Prostate gland (tissue), 2 donors: Measurements from ENCODE around the gene CD9. TPM values are rescaled to one million over a fixed set of nuclear protein-coding genes. Genes with fewer than 3 reads are reported as not detected.
"Not testable (repeated sequence)": the region's sequence is repeated elsewhere in the genome, so short reads cannot be mapped to it uniquely, and the experiment has no call there.

Source experiments
- DNase-seq: peaks from one replicate; pipeline ENCODE4 v3.0.0-alpha.2; 2019; ENCODE audit warnings: low spot score
- H3K27ac ChIP-seq, 2 donors: fragments of 200-600 bp; sonication (generic); 2 replicates each; pipeline ENCODE4 v1.5.1; 2017 to 2019
- H3K27me3 ChIP-seq: fragments of 200-600 bp; sonication (generic); replicated peaks from 2 replicates; pipeline ENCODE4 v1.5.1; 2019; ENCODE audit not compliant: insufficient read depth
- H3K36me3 ChIP-seq, 2 donors: fragments of 200-600 bp; sonication (generic); 1 replicate in 1 of 2; 2 replicates in 1 of 2; pipeline versions ENCODE4 v1.5.1 to v1.8.1; 2017 to 2019
- H3K4me1 ChIP-seq: fragments of 200-600 bp; sonication (generic); replicated peaks from 2 replicates; pipeline ENCODE4 v1.5.1; 2019
- H3K4me3 ChIP-seq, 2 donors: fragments of 200-600 bp; sonication (generic); 2 replicates each; pipeline ENCODE4 v1.5.1; 2017 to 2019
- H3K9me3 ChIP-seq: fragments of 200-600 bp; sonication (generic); 2 replicates; pipeline ENCODE4 v1.5.1; 2017
- POLR2A ChIP-seq: fragments of 450-650 bp; IDR thresholded peaks from one replicate; pipeline ENCODE4 v1.6.1; 2016; ENCODE audit warnings: antibody characterized with exemption, mild to moderate bottlenecking
- POLR2AphosphoS5 ChIP-seq: sonication (generic); formaldehyde crosslinking; IDR thresholded peaks from one replicate; pipeline ENCODE4 v1.6.1; 2017; ENCODE audit warnings: antibody characterized with exemption
- WGBS: methylation state at CpG from one replicate; pipeline ENCODE4 v1.1.5; 2018; 5-methylcytosine and 5-hydroxymethylcytosine counted together
- intact Hi-C: fragments of 100-400 bp; cut with DNase I; formaldehyde crosslinking; loops from one replicate; pipeline ENCODE4 v1.14.2; 2022
- total RNA-seq, 2 donors: library from RNA; depleted of rRNA; stranded (reverse); fragments of >200 nt; gene quantifications; one replicate each; pipeline ENCODE4 v1.1.0, GENCODE V29; 2016
- TF ChIP-seq, protein P1 (sequence below), 4 experiments: fragments of 200-600 bp in 2 of 4; fragments of 450-650 bp in 2 of 4; sonication (generic) in 2 of 4; IDR thresholded peaks; 1 replicate in 3 of 4; 2 replicates in 1 of 4; pipeline ENCODE4 v1.5.1; 2016 to 2019; ENCODE audit warnings: antibody characterized with exemption in 4 of 4, mild to moderate bottlenecking in 2 of 4, moderate library complexity in 2 of 4

Gene CD9
- total RNA-seq, 2 donors from 2014 or later: 198 to 845 TPM

DNA sequence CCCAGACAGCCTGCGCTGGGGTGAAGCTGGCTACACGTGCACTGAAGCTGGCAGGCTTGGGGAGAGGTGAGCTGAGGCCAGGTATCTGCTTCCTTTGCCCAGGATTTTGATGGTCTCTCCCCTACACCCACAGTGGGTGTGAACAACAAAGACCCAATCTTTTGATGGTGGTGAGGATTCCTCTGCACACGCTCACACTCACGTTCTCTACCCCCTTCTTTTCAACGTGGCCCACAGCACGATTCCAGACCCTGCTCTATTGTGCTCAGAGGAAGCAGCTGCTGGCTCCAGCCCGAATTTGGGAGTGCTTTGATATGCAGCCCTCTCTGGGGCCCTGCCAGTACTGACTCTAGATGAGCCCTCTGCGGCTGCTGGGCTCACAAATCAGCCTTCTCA is 4.9 kb downstream of the CD9 start:
- peaks cover 50% of the 10 kb centered on the region for H3K4me1 ChIP-seq
- intact Hi-C loops: no loop called here

DNA sequence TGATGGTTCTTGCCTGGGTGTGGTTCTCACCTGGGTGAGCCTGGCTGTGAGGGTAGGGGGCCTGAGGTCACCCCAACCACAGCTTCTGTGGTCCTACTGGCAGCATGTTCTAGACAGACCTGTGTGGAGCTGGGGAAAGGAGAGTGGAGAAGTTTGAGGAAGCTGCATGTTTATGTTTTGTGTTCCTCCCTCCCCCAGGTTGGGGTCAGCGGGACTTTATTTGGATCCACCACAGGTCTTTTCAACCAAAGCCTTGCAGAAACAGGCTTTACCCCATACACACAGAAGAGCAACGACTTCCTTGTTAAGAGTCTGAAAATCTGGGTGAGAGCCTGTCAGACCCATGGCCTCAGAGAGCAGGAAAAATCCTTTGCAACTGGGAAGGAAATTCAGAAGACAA is 5.6 kb downstream of the CD9 start:
- Histone ChIP-seq H3K9me3 (no peaks in the 10 kb centered on the region), H3K4me1 (peaks cover 50% of the 10 kb centered on the region), H3K4me3 (no peak overlapping the region), H3K36me3 (no peaks in the 10 kb centered on the region), H3K27ac (peak overlapping the region; percentile 98), H3K27me3 (no peaks in the 10 kb centered on the region)
- intact Hi-C loops: no loop called here
- whole genome bisulfite sequencing: 24% methylated on average over 2 of the region's 2 CpGs
- no peak for DNase-seq
- TF ChIP-seq, protein P1, sequence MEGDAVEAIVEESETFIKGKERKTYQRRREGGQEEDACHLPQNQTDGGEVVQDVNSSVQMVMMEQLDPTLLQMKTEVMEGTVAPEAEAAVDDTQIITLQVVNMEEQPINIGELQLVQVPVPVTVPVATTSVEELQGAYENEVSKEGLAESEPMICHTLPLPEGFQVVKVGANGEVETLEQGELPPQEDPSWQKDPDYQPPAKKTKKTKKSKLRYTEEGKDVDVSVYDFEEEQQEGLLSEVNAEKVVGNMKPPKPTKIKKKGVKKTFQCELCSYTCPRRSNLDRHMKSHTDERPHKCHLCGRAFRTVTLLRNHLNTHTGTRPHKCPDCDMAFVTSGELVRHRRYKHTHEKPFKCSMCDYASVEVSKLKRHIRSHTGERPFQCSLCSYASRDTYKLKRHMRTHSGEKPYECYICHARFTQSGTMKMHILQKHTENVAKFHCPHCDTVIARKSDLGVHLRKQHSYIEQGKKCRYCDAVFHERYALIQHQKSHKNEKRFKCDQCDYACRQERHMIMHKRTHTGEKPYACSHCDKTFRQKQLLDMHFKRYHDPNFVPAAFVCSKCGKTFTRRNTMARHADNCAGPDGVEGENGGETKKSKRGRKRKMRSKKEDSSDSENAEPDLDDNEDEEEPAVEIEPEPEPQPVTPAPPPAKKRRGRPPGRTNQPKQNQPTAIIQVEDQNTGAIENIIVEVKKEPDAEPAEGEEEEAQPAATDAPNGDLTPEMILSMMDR (IDR thresholded peaks at IDR 0.05): no peak
- no peak for TF ChIP-seq POLR2AphosphoS5
- no peak for TF ChIP-seq POLR2A

More for the DNA sequence above, 4.9 kb downstream of the CD9 start:
- H3K4me3 ChIP-seq: peak overlapping the region in 1 of 2 donors; percentile 99
- 9% methylated on average over 8 of the region's 8 CpGs for WGBS
- no peaks in the 10 kb centered on the region for H3K9me3 ChIP-seq
- TF ChIP-seq, protein P1 (IDR thresholded peaks at IDR 0.05): no peak
- TF ChIP-seq POLR2A: no peak
- peak; percentile 24 for TF ChIP-seq POLR2AphosphoS5
- peak overlapping the region; percentile 98 for H3K27ac ChIP-seq
- DNase-seq: peak; percentile 64
- H3K27me3 ChIP-seq: no peaks in the 10 kb centered on the region
- H3K36me3 ChIP-seq: no peaks in the 10 kb centered on the region

DNA sequence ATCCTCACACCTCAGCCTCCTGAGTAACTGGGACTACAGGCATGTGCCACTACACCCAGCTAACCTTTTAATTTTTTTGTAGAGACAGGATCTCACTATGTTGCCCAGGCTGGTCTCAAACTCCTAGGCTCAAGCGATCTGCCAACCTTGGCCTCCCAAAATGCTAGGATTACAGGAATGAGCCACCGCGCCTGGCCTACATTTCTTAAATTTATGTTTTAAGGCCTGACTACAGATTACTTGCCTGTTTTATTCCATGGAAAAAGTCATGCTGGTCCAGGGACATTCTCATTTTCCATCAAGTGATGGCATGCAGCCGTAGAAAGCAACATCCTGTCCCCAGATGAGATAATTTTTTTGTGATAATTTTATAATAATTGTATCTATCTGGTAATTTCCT is 6.1 kb downstream of the CD9 start:
- peak overlapping the region; percentile 98 for H3K27ac ChIP-seq
- H3K27me3 ChIP-seq: no peaks in the 10 kb centered on the region
- peaks cover 50% of the 10 kb centered on the region for H3K4me1 ChIP-seq
- intact Hi-C loops: no loop called here
- no peaks in the 10 kb centered on the region for H3K36me3 ChIP-seq
- WGBS: 66% methylated on average over 4 of the region's 4 CpGs
- DNase-seq: no peak
- H3K4me3 ChIP-seq: no peak overlapping the region
- TF ChIP-seq POLR2AphosphoS5: no peak
- TF ChIP-seq, protein P1 (IDR thresholded peaks at IDR 0.05): no peak
- no peaks in the 10 kb centered on the region for H3K9me3 ChIP-seq

DNA sequence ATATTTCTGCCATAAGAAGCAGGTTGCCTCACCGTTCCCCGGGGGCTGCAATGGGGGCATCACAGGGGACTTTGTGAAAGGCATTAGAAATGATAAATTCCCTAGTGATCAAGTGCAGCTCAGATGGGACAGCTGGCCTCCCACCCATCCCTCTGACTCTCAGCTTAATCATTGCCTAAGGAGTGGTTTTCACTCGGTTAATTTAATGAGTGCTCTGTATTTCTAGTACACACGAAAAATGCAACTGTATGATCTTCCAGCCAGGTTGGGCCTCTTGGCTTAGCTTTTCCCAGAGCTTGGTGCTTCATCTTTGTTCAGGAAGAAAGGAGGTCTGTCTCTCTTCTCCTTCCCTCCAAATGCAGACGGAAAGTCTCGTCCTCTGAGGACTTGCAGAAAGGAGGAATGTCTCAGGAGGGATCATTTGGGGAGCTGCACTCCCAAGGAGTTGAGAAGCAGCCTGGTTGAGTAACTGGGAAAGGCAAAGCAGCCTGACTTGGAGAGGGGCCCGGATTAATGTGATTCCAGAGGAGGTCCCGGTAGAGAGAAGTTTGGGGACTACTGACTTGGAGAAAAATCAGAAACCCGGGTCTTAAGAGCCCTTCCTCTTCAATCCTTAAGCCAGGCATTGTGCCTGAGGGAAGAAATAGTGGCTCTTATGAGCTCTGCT is 7.2 kb downstream of the CD9 start:
- H3K27me3 ChIP-seq: no peaks in the 10 kb centered on the region
- WGBS: 31% methylated on average over 9 of the region's 9 CpGs
- peaks cover 50% of the 10 kb centered on the region for H3K4me1 ChIP-seq
- intact Hi-C loops: no loop called here
- DNase-seq: no peak
- no peaks in the 10 kb centered on the region for H3K9me3 ChIP-seq
- H3K36me3 ChIP-seq: no peaks in the 10 kb centered on the region
- TF ChIP-seq POLR2A (no peak), POLR2AphosphoS5 (no peak)
- TF ChIP-seq, protein P1 (IDR thresholded peaks at IDR 0.05): no peak
- peak overlapping the region; percentile 98 for H3K27ac ChIP-seq
- no peak overlapping the region for H3K4me3 ChIP-seq

DNA sequence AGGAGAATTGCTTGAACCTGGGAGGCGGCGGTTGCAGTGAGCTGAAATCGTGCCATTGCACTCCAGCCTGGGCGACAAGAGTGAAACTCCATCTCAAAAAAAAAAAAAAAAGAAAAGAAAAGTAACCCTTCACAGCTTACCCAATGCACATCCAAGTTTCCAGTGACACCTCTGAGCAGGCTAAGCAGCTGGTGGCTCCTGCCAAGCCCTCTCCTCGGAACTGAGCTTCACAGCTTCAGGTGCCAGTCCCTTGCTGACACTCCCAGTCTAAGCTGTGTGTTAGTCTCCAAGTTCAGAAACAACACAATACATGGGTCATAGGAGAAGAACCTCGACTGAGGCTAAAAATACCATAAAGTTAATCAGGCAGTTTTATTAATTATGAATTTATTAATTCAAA is 7.9 kb downstream of the CD9 start:
- Histone ChIP-seq H3K27me3 (no peaks in the 10 kb centered on the region), H3K36me3 (no peaks in the 10 kb centered on the region), H3K4me1 (peaks cover 46% of the 10 kb centered on the region), H3K4me3 (no peak overlapping the region), H3K9me3 (no peaks in the 10 kb centered on the region), H3K27ac (peak overlapping the region; percentile 98)
- WGBS: 41% methylated on average over 6 of the region's 6 CpGs
- TF ChIP-seq POLR2A (no peak), POLR2AphosphoS5 (no peak)
- TF ChIP-seq, protein P1 (IDR thresholded peaks at IDR 0.05): no peak
- DNase-seq: no peak
- intact Hi-C loops: no loop called here

DNA sequence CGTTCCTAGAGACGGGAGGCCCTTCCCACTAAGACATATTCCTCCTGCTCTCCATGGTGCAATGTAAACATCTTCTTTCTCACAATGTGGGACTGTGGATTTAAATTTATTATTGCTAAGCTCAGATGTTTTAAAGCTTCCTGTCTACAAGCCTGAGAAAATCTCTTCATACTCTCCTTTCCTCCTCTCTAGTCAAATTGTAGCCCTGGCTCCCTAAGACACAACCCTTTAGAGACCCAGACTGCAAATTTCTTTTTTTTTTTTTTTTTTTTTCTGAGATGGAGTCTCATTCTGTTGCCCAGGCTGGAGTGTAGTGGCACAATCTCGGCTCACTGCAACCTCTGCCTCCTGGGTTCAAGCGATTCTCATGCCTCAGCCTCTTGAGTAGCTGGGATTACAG is 9.2 kb downstream of the CD9 start:
- H3K9me3 ChIP-seq, H3K27me3 ChIP-seq, H3K4me3 ChIP-seq, H3K36me3 ChIP-seq, intact Hi-C loops, DNase-seq: not testable (repeated sequence)
- H3K27ac ChIP-seq: peak overlapping the region; percentile 88 to 98
- H3K4me1 ChIP-seq: peaks cover 33% of the 10 kb centered on the region
- 90% methylated on average over 4 of the region's 4 CpGs for WGBS
